Measurements from ENCODE around the gene DDX17. TPM values are rescaled to one million over a fixed set of nuclear protein-coding genes. Genes with fewer than 3 reads are reported as not detected.

Gene DDX17
- total RNA-seq, 1 donor from 2014 or later: 837 TPM

- H3K9me3 ChIP-seq: no peaks in the 10 kb centered on the region
- no peak for DNase-seq (ENCODE audit: low spot score in 2 of 2)
- no peak overlapping the region for H3K4me3 ChIP-seq
- no peak for TF ChIP-seq CTCF (IDR thresholded peaks at IDR 0.05)
- no peak overlapping the region for H3K27ac ChIP-seq
- no peaks in the 10 kb centered on the region for H3K36me3 ChIP-seq
- peaks cover 11 to 20% of the 10 kb centered on the region in 2 donors for H3K4me1 ChIP-seq
- no peaks in the 10 kb centered on the region for H3K27me3 ChIP-seq
- intact Hi-C loops (cut with DNase I): loop anchor here (5.0 kb wide), 1 partner anchor 68 kb away; no protein-coding TSS in a partner anchor
Measured at GRCh38 chr22:38464992-38465672, 41.0 kb downstream of the DDX17 start.

- no peak for TF ChIP-seq CTCF (IDR thresholded peaks at IDR 0.05)
- Histone ChIP-seq H3K36me3 (no peaks in the 10 kb centered on the region), H3K27me3 (no peaks in the 10 kb centered on the region), H3K27ac (no peak overlapping the region), H3K4me3 (no peak overlapping the region), H3K9me3 (no peaks in the 10 kb centered on the region), H3K4me1 (peaks cover 11 to 15% of the 10 kb centered on the region in 2 donors)
- DNase-seq (ENCODE audit: low spot score in 2 of 2): no peak
- intact Hi-C loops (cut with DNase I): no loop called here
Measured at GRCh38 chr22:38462960-38463784, 42.9 kb downstream of the DDX17 start.

GRCh38 chr22:38461414-38462081 is 44.6 kb downstream of the DDX17 start:
- DNase-seq (ENCODE audit: low spot score in 2 of 2): peak; percentile 28 to 86
- Histone ChIP-seq H3K27me3 (no peaks in the 10 kb centered on the region), H3K9me3 (no peaks in the 10 kb centered on the region), H3K4me3 (peak overlapping the region; percentile 1 to 43), H3K36me3 (no peaks in the 10 kb centered on the region), H3K27ac (no peak overlapping the region), H3K4me1 (peaks cover 9 to 11% of the 10 kb centered on the region in 2 donors)
- intact Hi-C loops (cut with DNase I): loop anchor here (2.0 kb wide), 1 partner anchor 109 kb away; the partner anchor contains the start of gene DMC1
- TF ChIP-seq CTCF (IDR thresholded peaks at IDR 0.05): peak in 1 of 3 experiments; percentile 18

- H3K36me3 ChIP-seq: no peaks in the 10 kb centered on the region
- intact Hi-C loops (cut with DNase I): loop anchor here (2.0 kb wide), 1 partner anchor 110 kb away; the partner anchor contains the start of gene DMC1
- peak overlapping the region; percentile 1 to 43 for H3K4me3 ChIP-seq
- no peak overlapping the region for H3K27ac ChIP-seq
- no peaks in the 10 kb centered on the region for H3K27me3 ChIP-seq
- no peaks in the 10 kb centered on the region for H3K9me3 ChIP-seq
- DNase-seq (ENCODE audit: low spot score in 2 of 2): no peak
- peaks cover 9 to 11% of the 10 kb centered on the region in 2 donors for H3K4me1 ChIP-seq
- no peak for TF ChIP-seq CTCF (IDR thresholded peaks at IDR 0.05)
Measured at GRCh38 chr22:38461057-38461413, 45.1 kb downstream of the DDX17 start.

GRCh38 chr22:38460426-38460840 is 45.7 kb downstream of the DDX17 start:
- Histone ChIP-seq H3K9me3 (no peaks in the 10 kb centered on the region), H3K36me3 (no peaks in the 10 kb centered on the region), H3K4me1 (peaks cover 11 to 13% of the 10 kb centered on the region in 2 donors), H3K4me3 (no peak overlapping the region), H3K27me3 (no peaks in the 10 kb centered on the region), H3K27ac (no peak overlapping the region)
- intact Hi-C loops (cut with DNase I): loop anchor here (2.0 kb wide), 1 partner anchor 110 kb away; the partner anchor contains the start of gene DMC1
- TF ChIP-seq CTCF (IDR thresholded peaks at IDR 0.05): no peak
- DNase-seq (ENCODE audit: low spot score in 2 of 2): no peak
